ENCODE data around the gene DCTD.

DCTD gene

GRCh38 chr4:182918044-182918607 lies 940 bp upstream of the DCTD start:
- no peaks in the 10 kb centered on the region for H3K27me3 ChIP-seq (ENCODE audit: control insufficient read depth, insufficient read depth, low read length)
- peak overlapping the region; percentile 63 for H3K4me3 ChIP-seq (ENCODE audit: low read length)
- H3K4me1 ChIP-seq (ENCODE audit: control insufficient read depth, insufficient read depth, low read length), result peaks cover 27% of the 10 kb centered on the region
- no peaks in the 10 kb centered on the region for H3K9me3 ChIP-seq (ENCODE audit: control insufficient read depth, low read length)
- peak overlapping the region; percentile 98 for H3K9ac ChIP-seq (ENCODE audit: low read length)
- H3K36me3 ChIP-seq (ENCODE audit: control insufficient read depth, insufficient read depth, low read length), result peaks cover 5% of the 10 kb centered on the region

- peak overlapping the region; percentile 48 for H3K4me3 ChIP-seq (ENCODE audit: low read length)
- peaks cover 12% of the 10 kb centered on the region for H3K4me1 ChIP-seq (ENCODE audit: control insufficient read depth, insufficient read depth, low read length)
- H3K9ac ChIP-seq (ENCODE audit: low read length), result peak overlapping the region; percentile 84
- H3K9me3 ChIP-seq (ENCODE audit: control insufficient read depth, low read length), result no peaks in the 10 kb centered on the region
- H3K27me3 ChIP-seq (ENCODE audit: control insufficient read depth, insufficient read depth, low read length), result no peaks in the 10 kb centered on the region
- H3K36me3 ChIP-seq (ENCODE audit: control insufficient read depth, insufficient read depth, low read length), result peaks cover 12% of the 10 kb centered on the region
Measured at GRCh38 chr4:182916483-182917181, 554 bp downstream of the DCTD start.

GRCh38 chr4:182914357-182914756 lies 2.8 kb downstream of the DCTD start:
- no peak overlapping the region for H3K4me3 ChIP-seq (ENCODE audit: low read length)
- H3K36me3 ChIP-seq (ENCODE audit: control insufficient read depth, insufficient read depth, low read length), result peaks cover 12% of the 10 kb centered on the region
- H3K9me3 ChIP-seq (ENCODE audit: control insufficient read depth, low read length), result no peaks in the 10 kb centered on the region
- H3K27me3 ChIP-seq (ENCODE audit: control insufficient read depth, insufficient read depth, low read length), result no peaks in the 10 kb centered on the region
- peaks cover 12% of the 10 kb centered on the region for H3K4me1 ChIP-seq (ENCODE audit: control insufficient read depth, insufficient read depth, low read length)
- no peak overlapping the region for H3K9ac ChIP-seq (ENCODE audit: low read length)

- Histone ChIP-seq H3K4me1 (ENCODE audit: control insufficient read depth, insufficient read depth, low read length) (peaks cover 12% of the 10 kb centered on the region), H3K4me3 (ENCODE audit: low read length) (no peak overlapping the region), H3K36me3 (ENCODE audit: control insufficient read depth, insufficient read depth, low read length) (peaks cover 12% of the 10 kb centered on the region), H3K9me3 (ENCODE audit: control insufficient read depth, low read length) (no peaks in the 10 kb centered on the region), H3K27me3 (ENCODE audit: control insufficient read depth, insufficient read depth, low read length) (no peaks in the 10 kb centered on the region), H3K9ac (ENCODE audit: low read length) (no peak overlapping the region)
Measured at GRCh38 chr4:182913621-182914020, 3.6 kb downstream of the DCTD start.

- peaks cover 8% of the 10 kb centered on the region for H3K4me1 ChIP-seq (ENCODE audit: control insufficient read depth, insufficient read depth, low read length)
- H3K27me3 ChIP-seq (ENCODE audit: control insufficient read depth, insufficient read depth, low read length), result no peaks in the 10 kb centered on the region
- peaks cover 12% of the 10 kb centered on the region for H3K36me3 ChIP-seq (ENCODE audit: control insufficient read depth, insufficient read depth, low read length)
Measured at GRCh38 chr4:182913036-182913435, 4.2 kb downstream of the DCTD start.

GRCh38 chr4:182908124-182908523 lies 9.1 kb downstream of the DCTD start:
- no peak overlapping the region for H3K9ac ChIP-seq (ENCODE audit: low read length)
- no peak overlapping the region for H3K4me3 ChIP-seq (ENCODE audit: low read length)

More at GRCh38 chr4:182913036-182913435, 4.2 kb downstream of the DCTD start:
- Histone ChIP-seq H3K4me3 (ENCODE audit: low read length) (no peak overlapping the region), H3K9me3 (ENCODE audit: control insufficient read depth, low read length) (no peaks in the 10 kb centered on the region), H3K9ac (ENCODE audit: low read length) (no peak overlapping the region)

GRCh38 chr4:182907396-182907795 lies 9.8 kb downstream of the DCTD start:
- no peaks in the 10 kb centered on the region for H3K27me3 ChIP-seq (ENCODE audit: control insufficient read depth, insufficient read depth, low read length)
- H3K4me3 ChIP-seq (ENCODE audit: low read length), result no peak overlapping the region
- H3K9me3 ChIP-seq (ENCODE audit: control insufficient read depth, low read length), result no peaks in the 10 kb centered on the region
- H3K4me1 ChIP-seq (ENCODE audit: control insufficient read depth, insufficient read depth, low read length), result no peaks in the 10 kb centered on the region
- H3K36me3 ChIP-seq (ENCODE audit: control insufficient read depth, insufficient read depth, low read length), result no peaks in the 10 kb centered on the region
- H3K9ac ChIP-seq (ENCODE audit: low read length), result no peak overlapping the region

More at GRCh38 chr4:182908124-182908523, 9.1 kb downstream of the DCTD start:
- Histone ChIP-seq H3K27me3 (ENCODE audit: control insufficient read depth, insufficient read depth, low read length) (no peaks in the 10 kb centered on the region), H3K4me1 (ENCODE audit: control insufficient read depth, insufficient read depth, low read length) (no peaks in the 10 kb centered on the region), H3K9me3 (ENCODE audit: control insufficient read depth, low read length) (no peaks in the 10 kb centered on the region), H3K36me3 (ENCODE audit: control insufficient read depth, insufficient read depth, low read length) (peaks cover 7% of the 10 kb centered on the region)

- no peaks in the 10 kb centered on the region for H3K4me1 ChIP-seq (ENCODE audit: control insufficient read depth, insufficient read depth, low read length)
- no peaks in the 10 kb centered on the region for H3K27me3 ChIP-seq (ENCODE audit: control insufficient read depth, insufficient read depth, low read length)
- no peaks in the 10 kb centered on the region for H3K36me3 ChIP-seq (ENCODE audit: control insufficient read depth, insufficient read depth, low read length)
- H3K4me3 ChIP-seq (ENCODE audit: low read length), result no peak overlapping the region
- no peak overlapping the region for H3K9ac ChIP-seq (ENCODE audit: low read length)
- H3K9me3 ChIP-seq (ENCODE audit: control insufficient read depth, low read length), result no peaks in the 10 kb centered on the region
Measured at GRCh38 chr4:182906786-182907185, 10.4 kb downstream of the DCTD start.

- Histone ChIP-seq H3K4me3 (ENCODE audit: low read length) (no peak overlapping the region), H3K4me1 (ENCODE audit: control insufficient read depth, insufficient read depth, low read length) (no peaks in the 10 kb centered on the region), H3K36me3 (ENCODE audit: control insufficient read depth, insufficient read depth, low read length) (no peaks in the 10 kb centered on the region), H3K9me3 (ENCODE audit: control insufficient read depth, low read length) (no peaks in the 10 kb centered on the region), H3K27me3 (ENCODE audit: control insufficient read depth, insufficient read depth, low read length) (no peaks in the 10 kb centered on the region), H3K9ac (ENCODE audit: low read length) (no peak overlapping the region)
Measured at GRCh38 chr4:182905038-182905437, 12.1 kb downstream of the DCTD start.

GRCh38 chr4:182904211-182904761 lies 12.9 kb downstream of the DCTD start:
- Histone ChIP-seq H3K9ac (ENCODE audit: low read length) (no peak overlapping the region), H3K36me3 (ENCODE audit: control insufficient read depth, insufficient read depth, low read length) (no peaks in the 10 kb centered on the region), H3K4me1 (ENCODE audit: control insufficient read depth, insufficient read depth, low read length) (no peaks in the 10 kb centered on the region), H3K9me3 (ENCODE audit: control insufficient read depth, low read length) (no peaks in the 10 kb centered on the region), H3K4me3 (ENCODE audit: low read length) (no peak overlapping the region), H3K27me3 (ENCODE audit: control insufficient read depth, insufficient read depth, low read length) (no peaks in the 10 kb centered on the region)

- Histone ChIP-seq H3K4me1 (ENCODE audit: control insufficient read depth, insufficient read depth, low read length) (no peaks in the 10 kb centered on the region), H3K9me3 (ENCODE audit: control insufficient read depth, low read length) (no peaks in the 10 kb centered on the region), H3K36me3 (ENCODE audit: control insufficient read depth, insufficient read depth, low read length) (no peaks in the 10 kb centered on the region), H3K9ac (ENCODE audit: low read length) (no peak overlapping the region), H3K27me3 (ENCODE audit: control insufficient read depth, insufficient read depth, low read length) (no peaks in the 10 kb centered on the region), H3K4me3 (ENCODE audit: low read length) (no peak overlapping the region)
Measured at GRCh38 chr4:182903013-182903412, 14.2 kb downstream of the DCTD start.

GRCh38 chr4:182901337-182901736 lies 15.8 kb downstream of the DCTD start:
- no peak overlapping the region for H3K4me3 ChIP-seq (ENCODE audit: low read length)
- H3K4me1 ChIP-seq (ENCODE audit: control insufficient read depth, insufficient read depth, low read length), result peaks cover 2% of the 10 kb centered on the region
- H3K36me3 ChIP-seq (ENCODE audit: control insufficient read depth, insufficient read depth, low read length), result no peaks in the 10 kb centered on the region
- no peak overlapping the region for H3K9ac ChIP-seq (ENCODE audit: low read length)
- no peaks in the 10 kb centered on the region for H3K27me3 ChIP-seq (ENCODE audit: control insufficient read depth, insufficient read depth, low read length)
- H3K9me3 ChIP-seq (ENCODE audit: control insufficient read depth, low read length), result no peaks in the 10 kb centered on the region

Data from mucosa of stomach (tissue), 1 donor.